Stimulated activated naive CD8-positive, alpha-beta T cell treated with anti-CD3 and anti-CD28 coated beads, Interleukin-15, Interleukin-2, amounts not matched to agents 100 U/mL and 50 U/mL, for 24 hours (primary cell): Measurements from ENCODE around the gene PPP4R2.
A peak's percentile ranks its signal among the peaks of the same experiment; 100 is the strongest.

Experiments
- ATAC-seq: fragments of 150-1000 bp; cut with Tn5 transposase; one replicate; pipeline ENCODE4 v1.10.0; 2021
- DNase-seq: peaks from one replicate; pipeline ENCODE4 v3.0.0; 2021

PPP4R2 gene

GRCh38 chr3:73070675-73071575 is 74.3 kb downstream of the PPP4R2 start:
- peak; percentile 19 for ATAC-seq
- no peak for DNase-seq

GRCh38 chr3:73071952-73072351 is 75.3 kb downstream of the PPP4R2 start:
- DNase-seq (no peak), ATAC-seq (no peak)

GRCh38 chr3:73072634-73073033 is 76.0 kb downstream of the PPP4R2 start:
- no peak for ATAC-seq

GRCh38 chr3:73073091-73073707 is 76.6 kb downstream of the PPP4R2 start:
- DNase-seq (no peak), ATAC-seq (no peak)

More at GRCh38 chr3:73072634-73073033, 76.0 kb downstream of the PPP4R2 start:
- no peak for DNase-seq

- ATAC-seq = no peak
- no peak for DNase-seq
Observed at GRCh38 chr3:73074781-73075180, 78.2 kb downstream of the PPP4R2 start.

GRCh38 chr3:73080216-73080966 is 83.8 kb downstream of the PPP4R2 start:
- ATAC-seq (no peak), DNase-seq (no peak)

GRCh38 chr3:73081140-73081539 is 84.5 kb downstream of the PPP4R2 start:
- DNase-seq (no peak), ATAC-seq (no peak)

GRCh38 chr3:73084170-73084569 is 87.6 kb downstream of the PPP4R2 start:
- DNase-seq (no peak), ATAC-seq (no peak)

GRCh38 chr3:73086071-73086494 is 89.5 kb downstream of the PPP4R2 start:
- ATAC-seq = peak; percentile 73

GRCh38 chr3:73094129-73094528 is 97.5 kb downstream of the PPP4R2 start:
- no peak for ATAC-seq
- no peak for DNase-seq

More at GRCh38 chr3:73086071-73086494, 89.5 kb downstream of the PPP4R2 start:
- DNase-seq = peak; percentile 61

- DNase-seq = no peak
- ATAC-seq = no peak
Observed at GRCh38 chr3:73094951-73095350, 98.3 kb downstream of the PPP4R2 start.

- DNase-seq = no peak
- no peak for ATAC-seq
Observed at GRCh38 chr3:73096169-73096568, 99.6 kb downstream of the PPP4R2 start.

GRCh38 chr3:73098026-73098425 is 101.4 kb downstream of the PPP4R2 start:
- DNase-seq (no peak), ATAC-seq (no peak)

- no peak for DNase-seq
- ATAC-seq = no peak
Observed at GRCh38 chr3:73098873-73099272, 102.3 kb downstream of the PPP4R2 start.

GRCh38 chr3:73100741-73101559 is 104.3 kb downstream of the PPP4R2 start:
- DNase-seq = peak; percentile 81
- ATAC-seq = peak; percentile 72

- no peak for ATAC-seq
Observed at GRCh38 chr3:73101881-73102280, 105.3 kb downstream of the PPP4R2 start.

GRCh38 chr3:73107215-73107614 is 110.6 kb downstream of the PPP4R2 start:
- ATAC-seq = no peak
- DNase-seq = no peak

More at GRCh38 chr3:73101881-73102280, 105.3 kb downstream of the PPP4R2 start:
- no peak for DNase-seq

GRCh38 chr3:73107676-73108187 is 111.1 kb downstream of the PPP4R2 start:
- no peak for ATAC-seq
- no peak for DNase-seq

- DNase-seq = no peak
- no peak for ATAC-seq
Observed at GRCh38 chr3:73108750-73109149, 112.1 kb downstream of the PPP4R2 start.

GRCh38 chr3:73110530-73110929 is 113.9 kb downstream of the PPP4R2 start:
- DNase-seq = no peak
- ATAC-seq = no peak

GRCh38 chr3:73114711-73115110 is 118.1 kb downstream of the PPP4R2 start:
- ATAC-seq (no peak), DNase-seq (no peak)

GRCh38 chr3:73115806-73116205 is 119.2 kb downstream of the PPP4R2 start:
- no peak for ATAC-seq

More at GRCh38 chr3:73115806-73116205, 119.2 kb downstream of the PPP4R2 start:
- no peak for DNase-seq
